ENCODE data around the gene POC1B. TPM values are rescaled to one million over a fixed set of nuclear protein-coding genes. Genes with fewer than 3 reads are reported as not detected.
"Not testable (repeated sequence)": the region's sequence is repeated elsewhere in the genome, so short reads cannot be mapped to it uniquely, and the experiment has no call there.

POC1B gene
- total RNA-seq, 2 donors from 2014 or later, result 53.8 to 64.3 TPM

- Mint-ChIP-seq H3K36me3 (ENCODE audit: insufficient read depth in 2 of 2) (peaks cover 1 to 6% of the 10 kb centered on the region in 2 donors), H3K9me3 (no peaks in the 10 kb centered on the region), H3K27me3 (ENCODE audit: low read depth) (no peaks in the 10 kb centered on the region), H3K4me1 (ENCODE audit: low read depth) (peaks cover 30% of the 10 kb centered on the region), H3K27ac (peak overlapping the region; percentile 92), H3K4me3 (peak overlapping the region; percentile 45 to 88)
- ATAC-seq (replicated peaks in 1 of 2) (peak; percentile 89 to 93), DNase-seq (no peak)
Observed at GRCh38 chr12:89461649-89462612, 63.9 kb downstream of the POC1B start.

GRCh38 chr12:89461190-89461589 is 64.7 kb downstream of the POC1B start:
- Mint-ChIP-seq H3K4me3 (peak overlapping the region in 1 of 2 donors; percentile 88), H3K4me1 (ENCODE audit: low read depth) (peaks cover 23% of the 10 kb centered on the region), H3K27ac (peak overlapping the region; percentile 35), H3K9me3 (no peaks in the 10 kb centered on the region), H3K36me3 (ENCODE audit: insufficient read depth in 2 of 2) (peaks cover 1 to 4% of the 10 kb centered on the region in 2 donors), H3K27me3 (ENCODE audit: low read depth) (no peaks in the 10 kb centered on the region)
- ATAC-seq (replicated peaks in 1 of 2) (peak; percentile 18 to 20), DNase-seq (no peak)

- not testable (repeated sequence) for ATAC-seq (replicated peaks in 1 of 2); H3K27ac Mint-ChIP-seq; H3K27me3 Mint-ChIP-seq (ENCODE audit: low read depth); DNase-seq; H3K4me3 Mint-ChIP-seq; H3K36me3 Mint-ChIP-seq (ENCODE audit: insufficient read depth in 2 of 2); H3K9me3 Mint-ChIP-seq
- H3K4me1 Mint-ChIP-seq (ENCODE audit: low read depth), result peaks cover 16% of the 10 kb centered on the region
Observed at GRCh38 chr12:89459279-89459678, 66.6 kb downstream of the POC1B start.

GRCh38 chr12:89456565-89456964 is 69.3 kb downstream of the POC1B start:
- DNase-seq, result no peak
- Mint-ChIP-seq H3K36me3 (ENCODE audit: insufficient read depth in 2 of 2) (peaks cover 1 to 4% of the 10 kb centered on the region in 2 donors), H3K27ac (no peak overlapping the region), H3K4me1 (ENCODE audit: low read depth) (peaks cover 8% of the 10 kb centered on the region), H3K4me3 (no peak overlapping the region), H3K9me3 (no peaks in the 10 kb centered on the region), H3K27me3 (ENCODE audit: low read depth) (no peaks in the 10 kb centered on the region)
- no peak for ATAC-seq (replicated peaks in 1 of 2)

GRCh38 chr12:89454080-89454848 is 71.6 kb downstream of the POC1B start:
- Mint-ChIP-seq H3K27ac (no peak overlapping the region), H3K36me3 (ENCODE audit: insufficient read depth in 2 of 2) (peaks cover 0 to 1% of the 10 kb centered on the region in 2 donors), H3K9me3 (no peaks in the 10 kb centered on the region), H3K27me3 (ENCODE audit: low read depth) (no peaks in the 10 kb centered on the region), H3K4me1 (ENCODE audit: low read depth) (no peaks in the 10 kb centered on the region), H3K4me3 (no peak overlapping the region)
- ATAC-seq (replicated peaks in 1 of 2), result no peak
- DNase-seq, result no peak

GRCh38 chr12:89453121-89453978 is 72.5 kb downstream of the POC1B start:
- H3K36me3 Mint-ChIP-seq (ENCODE audit: insufficient read depth in 2 of 2), result no peaks in the 10 kb centered on the region
- no peak for DNase-seq
- no peaks in the 10 kb centered on the region for H3K9me3 Mint-ChIP-seq
- no peak overlapping the region for H3K4me3 Mint-ChIP-seq
- H3K4me1 Mint-ChIP-seq (ENCODE audit: low read depth), result no peaks in the 10 kb centered on the region
- ATAC-seq (replicated peaks in 1 of 2), result no peak
- no peak overlapping the region for H3K27ac Mint-ChIP-seq
- H3K27me3 Mint-ChIP-seq (ENCODE audit: low read depth), result no peaks in the 10 kb centered on the region

- Mint-ChIP-seq H3K4me3 (no peak overlapping the region), H3K36me3 (ENCODE audit: insufficient read depth in 2 of 2) (peaks cover 0 to 2% of the 10 kb centered on the region in 2 donors), H3K4me1 (ENCODE audit: low read depth) (no peaks in the 10 kb centered on the region), H3K27ac (no peak overlapping the region), H3K9me3 (no peaks in the 10 kb centered on the region), H3K27me3 (ENCODE audit: low read depth) (no peaks in the 10 kb centered on the region)
- DNase-seq (no peak), ATAC-seq (replicated peaks in 1 of 2) (no peak)
Observed at GRCh38 chr12:89451841-89452251, 74.0 kb downstream of the POC1B start.

GRCh38 chr12:89450907-89451306 is 74.9 kb downstream of the POC1B start:
- DNase-seq (no peak), ATAC-seq (replicated peaks in 1 of 2) (no peak)
- H3K27ac Mint-ChIP-seq, result no peak overlapping the region
- H3K4me3 Mint-ChIP-seq, result no peak overlapping the region
- H3K4me1 Mint-ChIP-seq (ENCODE audit: low read depth), result no peaks in the 10 kb centered on the region
- no peaks in the 10 kb centered on the region for H3K9me3 Mint-ChIP-seq
- H3K27me3 Mint-ChIP-seq (ENCODE audit: low read depth), result no peaks in the 10 kb centered on the region
- H3K36me3 Mint-ChIP-seq (ENCODE audit: insufficient read depth in 2 of 2), result peaks cover 0 to 2% of the 10 kb centered on the region in 2 donors

GRCh38 chr12:89448951-89449371 is 76.9 kb downstream of the POC1B start:
- peaks cover 5 to 15% of the 10 kb centered on the region in 2 donors for H3K36me3 Mint-ChIP-seq (ENCODE audit: insufficient read depth in 2 of 2)
- H3K27ac Mint-ChIP-seq, result no peak overlapping the region

GRCh38 chr12:89448526-89448925 is 77.3 kb downstream of the POC1B start:
- Mint-ChIP-seq H3K27me3 (ENCODE audit: low read depth) (no peaks in the 10 kb centered on the region), H3K27ac (no peak overlapping the region), H3K4me1 (ENCODE audit: low read depth) (no peaks in the 10 kb centered on the region), H3K36me3 (ENCODE audit: insufficient read depth in 2 of 2) (peaks cover 5 to 17% of the 10 kb centered on the region in 2 donors), H3K4me3 (no peak overlapping the region), H3K9me3 (peaks cover 0 to 3% of the 10 kb centered on the region in 2 donors)
- ATAC-seq (replicated peaks in 1 of 2) (no peak), DNase-seq (no peak)

More at GRCh38 chr12:89448951-89449371, 76.9 kb downstream of the POC1B start:
- no peak for ATAC-seq (replicated peaks in 1 of 2)
- Mint-ChIP-seq H3K27me3 (ENCODE audit: low read depth) (no peaks in the 10 kb centered on the region), H3K9me3 (peaks cover 0 to 3% of the 10 kb centered on the region in 2 donors), H3K4me3 (no peak overlapping the region), H3K4me1 (ENCODE audit: low read depth) (no peaks in the 10 kb centered on the region)
- no peak for DNase-seq

- DNase-seq, result no peak
- H3K9me3 Mint-ChIP-seq, result peaks cover 0 to 15% of the 10 kb centered on the region in 2 donors
- H3K36me3 Mint-ChIP-seq (ENCODE audit: insufficient read depth in 2 of 2), result peaks cover 19 to 48% of the 10 kb centered on the region in 2 donors
- H3K4me3 Mint-ChIP-seq, result no peak overlapping the region
- no peak for ATAC-seq (replicated peaks in 1 of 2)
- no peak overlapping the region for H3K27ac Mint-ChIP-seq
- no peaks in the 10 kb centered on the region for H3K27me3 Mint-ChIP-seq (ENCODE audit: low read depth)
- peaks cover 6% of the 10 kb centered on the region for H3K4me1 Mint-ChIP-seq (ENCODE audit: low read depth)
Observed at GRCh38 chr12:89439941-89440340, 85.9 kb downstream of the POC1B start.

- DNase-seq (no peak), ATAC-seq (replicated peaks in 1 of 2) (no peak)
- H3K4me1 Mint-ChIP-seq (ENCODE audit: low read depth), result peaks cover 6% of the 10 kb centered on the region
- H3K27ac Mint-ChIP-seq, result no peak overlapping the region
- peaks cover 0 to 12% of the 10 kb centered on the region in 2 donors for H3K9me3 Mint-ChIP-seq
- peaks cover 22 to 37% of the 10 kb centered on the region in 2 donors for H3K36me3 Mint-ChIP-seq (ENCODE audit: insufficient read depth in 2 of 2)
- no peaks in the 10 kb centered on the region for H3K27me3 Mint-ChIP-seq (ENCODE audit: low read depth)
- H3K4me3 Mint-ChIP-seq, result no peak overlapping the region
Observed at GRCh38 chr12:89437231-89437630, 88.6 kb downstream of the POC1B start.
